ENCODE measurements around the gene LIMCH1.

The LIMCH1 gene

DNA sequence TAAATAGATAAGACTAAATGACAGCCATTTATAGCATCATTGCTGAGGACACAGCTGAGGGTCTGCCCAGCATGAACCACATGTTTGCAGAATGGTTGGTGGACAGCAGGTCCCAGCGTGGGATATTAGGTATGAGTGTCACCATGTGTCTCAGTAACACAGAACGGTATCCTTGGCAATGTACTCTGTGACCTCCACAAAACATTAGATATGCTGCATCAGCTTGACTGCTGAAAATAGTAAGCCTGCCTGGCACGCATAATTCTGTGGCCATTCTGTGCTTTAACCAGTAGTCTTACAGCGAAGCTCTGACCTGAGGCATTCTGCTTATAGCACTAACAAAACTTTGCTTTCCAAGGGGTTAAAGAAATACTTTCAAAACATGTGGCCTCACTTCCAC, 32.0 kb downstream of the LIMCH1 start:
- DNase-seq, result no peak

DNA sequence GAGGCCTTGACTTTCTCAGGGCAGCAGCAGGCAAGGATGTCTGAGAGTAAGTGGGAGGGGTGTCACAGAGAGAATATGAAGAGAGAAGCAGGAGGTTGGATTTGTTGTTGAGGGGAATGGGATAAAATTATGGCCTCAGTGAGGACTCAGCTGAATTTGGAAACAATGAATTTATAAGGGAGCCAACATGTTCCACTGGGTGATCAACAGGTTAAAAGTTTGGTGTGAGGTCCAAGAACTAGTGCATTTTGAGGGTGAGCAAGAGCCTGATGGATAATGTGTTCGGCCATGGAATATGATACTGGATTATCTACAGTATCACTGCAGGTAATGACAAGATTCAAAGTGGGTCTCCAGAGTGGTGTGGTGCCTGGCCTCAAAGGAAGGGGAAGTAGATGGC, 33.5 kb downstream of the LIMCH1 start:
- no peak for DNase-seq

DNA sequence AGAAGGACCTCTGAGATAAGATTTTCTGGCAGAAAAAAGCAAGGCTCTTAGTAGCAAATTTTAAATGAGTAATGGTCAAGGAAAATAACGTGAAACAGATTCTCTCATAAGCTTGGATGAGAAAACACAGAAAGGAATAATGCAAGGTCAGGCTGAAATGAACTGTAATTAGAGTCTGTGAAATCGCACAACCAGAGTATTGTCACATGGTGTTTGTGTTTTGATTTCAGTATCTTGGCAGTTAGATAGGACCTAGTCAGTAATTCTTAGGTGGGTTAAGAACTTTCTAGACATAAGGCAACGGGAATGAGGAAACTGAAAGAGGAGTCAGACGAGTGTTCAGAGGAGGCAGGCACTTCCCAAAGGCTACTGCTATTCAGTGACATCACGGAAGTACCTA, 34.6 kb downstream of the LIMCH1 start:
- DNase-seq, result no peak

DNA sequence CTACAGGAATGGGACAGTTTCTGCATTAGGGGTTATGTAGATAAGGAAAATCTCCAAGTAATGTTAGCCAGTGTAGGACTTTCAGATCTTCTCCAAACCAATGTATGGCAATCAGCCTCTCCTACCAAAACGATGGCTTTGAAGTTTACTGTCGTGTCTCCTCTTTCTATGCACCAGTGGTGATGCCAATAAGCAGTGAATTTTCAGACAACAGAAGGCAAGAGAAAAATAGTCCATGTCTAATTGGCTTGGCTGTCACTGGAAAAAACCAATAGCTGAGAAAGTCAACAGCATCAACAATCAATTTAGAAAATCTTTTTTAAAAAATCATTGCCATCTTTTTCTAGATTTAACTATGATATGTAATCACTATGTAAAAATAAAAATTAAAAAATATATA, 35.0 kb downstream of the LIMCH1 start:
- DNase-seq, result peak; percentile 9

DNA sequence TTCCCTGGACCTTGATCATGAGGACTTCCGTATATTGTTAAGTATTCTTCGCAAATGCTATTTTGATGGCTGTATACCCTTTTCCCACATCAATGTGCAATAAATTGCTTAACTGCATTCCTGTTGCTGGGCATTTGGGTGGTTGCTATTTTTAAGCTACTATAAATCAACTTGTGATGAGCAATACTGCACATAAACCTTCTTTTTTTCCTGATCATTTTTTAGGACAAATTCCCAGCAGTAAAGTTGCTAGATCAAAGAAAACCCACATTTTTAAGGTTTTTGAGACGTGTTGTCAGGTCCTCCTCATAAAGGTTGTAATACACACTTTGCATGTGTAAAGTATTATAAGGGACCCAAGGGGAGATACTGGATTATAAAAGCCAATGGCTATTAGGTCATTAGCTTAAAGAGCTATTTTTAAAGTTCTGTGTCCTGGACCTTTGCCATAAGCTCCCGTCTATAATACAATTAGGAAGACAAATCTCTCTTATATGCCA, 35.6 kb downstream of the LIMCH1 start:
- DNase-seq, result peak; percentile 29

DNA sequence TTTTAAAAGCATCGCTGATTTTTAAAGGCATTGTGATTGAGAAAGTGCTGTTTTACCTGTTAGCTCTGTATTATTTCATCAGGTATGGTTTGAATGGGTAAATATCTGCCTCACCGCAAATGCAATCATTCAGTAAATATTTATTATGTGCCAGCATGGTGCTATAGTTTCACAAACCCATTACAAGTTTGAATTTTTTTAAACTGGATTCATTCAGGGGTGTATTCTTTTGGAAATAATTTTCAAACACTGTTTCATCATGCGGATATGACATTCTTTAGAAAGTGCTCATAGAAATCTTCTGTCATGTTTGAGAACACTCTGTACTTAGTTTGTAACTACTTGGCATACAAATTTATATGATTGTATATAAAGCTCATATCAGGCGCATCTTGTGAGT, 37.2 kb downstream of the LIMCH1 start:
- DNase-seq, result no peak

DNA sequence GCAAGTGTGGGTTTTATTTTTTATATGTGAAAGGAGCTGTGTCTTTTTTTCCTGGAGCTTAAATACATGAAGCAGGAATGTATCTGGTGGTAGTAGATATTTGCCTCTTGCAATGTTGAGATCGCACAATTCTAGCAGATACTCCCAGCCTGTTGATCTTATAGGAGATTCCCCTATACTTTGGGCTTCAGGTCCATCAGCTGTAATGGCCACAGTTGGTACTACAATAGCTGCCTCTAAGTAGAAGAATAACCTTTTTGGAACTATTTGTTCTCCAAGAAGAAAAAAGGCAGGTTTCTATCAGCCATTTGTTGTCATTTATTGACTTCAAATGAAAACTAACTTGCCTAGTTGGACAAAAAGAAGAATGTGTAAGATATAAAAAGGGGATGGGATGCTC, 37.7 kb downstream of the LIMCH1 start:
- no peak for DNase-seq

DNA sequence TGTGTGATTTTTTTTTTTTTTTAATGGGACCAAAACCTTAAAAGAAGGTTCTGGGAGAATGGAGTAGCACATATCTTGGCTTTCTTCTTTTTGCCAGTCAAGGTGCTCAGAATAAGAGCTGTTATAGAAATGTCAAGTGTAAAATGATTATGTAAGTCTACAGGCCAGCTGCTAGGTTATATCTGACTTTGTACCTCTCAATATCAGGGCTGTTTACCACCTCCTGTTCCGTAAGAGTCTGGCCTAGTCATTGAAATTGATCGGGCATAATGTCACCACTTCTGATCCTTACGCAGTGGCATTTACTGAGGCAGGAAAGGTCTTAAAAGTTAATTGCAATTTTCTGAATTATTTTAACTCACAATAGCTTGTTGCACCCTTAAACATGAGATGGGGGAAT, 41.1 kb downstream of the LIMCH1 start:
- DNase-seq, result no peak

DNA sequence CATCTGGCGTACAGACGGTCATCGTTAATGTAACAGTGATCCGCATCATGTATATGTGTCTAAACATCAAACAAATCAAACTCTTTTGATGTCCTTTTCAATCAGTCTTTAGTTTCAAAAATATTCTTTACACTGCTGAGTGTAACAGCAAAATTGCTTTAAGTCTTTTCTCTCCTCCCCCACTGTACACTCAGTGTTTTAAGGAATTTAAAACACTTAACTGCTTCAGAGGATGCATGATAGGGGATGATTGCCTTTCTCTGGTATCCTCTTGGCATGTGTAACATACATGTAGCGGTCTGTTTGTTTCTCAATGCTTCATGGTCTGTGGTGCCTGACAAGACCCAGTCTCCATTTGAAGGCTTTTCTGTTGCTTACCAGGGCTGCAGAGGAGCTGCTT, 41.6 kb downstream of the LIMCH1 start:
- DNase-seq, result no peak

DNA sequence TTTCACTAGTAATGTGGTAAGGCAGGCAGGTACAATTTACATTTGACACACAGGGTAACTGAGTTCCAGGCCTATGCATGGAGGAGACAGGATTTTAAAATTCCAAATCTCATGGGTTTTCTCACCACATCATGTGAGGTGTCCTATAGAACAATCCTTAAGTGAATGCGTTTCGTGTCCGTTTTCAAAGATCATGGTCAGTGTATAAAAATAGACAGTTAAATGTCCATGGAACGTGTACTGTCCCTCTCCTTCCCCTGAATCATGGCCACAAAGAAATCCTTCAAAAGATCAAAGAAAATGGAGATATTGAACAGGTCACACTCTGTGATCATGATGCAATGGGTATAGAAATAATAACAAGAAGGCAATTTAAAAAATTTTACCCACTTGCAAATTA, 42.0 kb downstream of the LIMCH1 start:
- DNase-seq, result no peak

DNA sequence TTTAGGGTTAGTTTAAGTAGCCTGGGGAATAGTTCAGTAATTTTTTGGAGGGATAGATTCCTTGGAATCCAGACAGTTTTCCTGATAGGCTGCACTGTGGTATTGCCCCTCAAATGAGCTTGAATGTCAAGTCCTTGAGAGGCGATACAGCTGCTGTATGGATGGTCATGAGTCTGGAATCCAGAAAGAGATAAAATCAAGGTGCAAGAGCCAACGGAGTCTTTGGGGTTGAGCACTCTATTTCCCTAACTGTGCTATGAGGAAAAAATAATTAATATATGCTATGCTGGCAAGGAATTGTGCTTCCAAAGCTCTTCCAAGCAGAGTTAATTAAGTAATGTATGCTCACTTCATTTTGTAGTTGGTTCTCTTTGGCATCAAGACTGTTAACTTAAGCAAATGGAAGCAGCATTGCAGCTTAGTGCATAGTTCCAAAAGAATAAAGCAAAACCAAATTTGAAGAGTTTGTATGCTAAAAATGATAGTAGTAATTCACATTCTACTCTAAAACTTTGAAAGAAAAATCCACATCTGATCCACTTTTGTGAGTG, 48.8 kb downstream of the LIMCH1 start:
- no peak for DNase-seq

DNA sequence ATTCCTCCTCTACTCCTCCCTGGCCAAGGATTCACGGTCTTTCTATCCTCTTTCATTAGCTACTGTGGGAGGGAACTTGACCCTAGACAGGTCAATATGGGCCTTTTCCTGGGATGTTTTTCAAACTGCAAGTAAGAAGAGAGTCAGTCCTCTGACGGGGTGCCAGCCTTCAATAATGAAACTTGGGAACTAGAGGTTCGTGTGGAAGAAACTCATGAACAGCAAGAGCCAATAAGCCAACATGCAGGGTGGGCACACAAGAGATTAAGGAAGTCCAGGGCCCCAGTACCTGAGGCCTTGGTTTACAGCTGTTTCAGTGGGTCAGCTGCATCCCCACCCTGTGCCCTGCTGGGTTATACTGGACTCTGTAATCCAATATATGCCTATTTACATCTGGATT, 49.3 kb downstream of the LIMCH1 start:
- no peak for DNase-seq

DNA sequence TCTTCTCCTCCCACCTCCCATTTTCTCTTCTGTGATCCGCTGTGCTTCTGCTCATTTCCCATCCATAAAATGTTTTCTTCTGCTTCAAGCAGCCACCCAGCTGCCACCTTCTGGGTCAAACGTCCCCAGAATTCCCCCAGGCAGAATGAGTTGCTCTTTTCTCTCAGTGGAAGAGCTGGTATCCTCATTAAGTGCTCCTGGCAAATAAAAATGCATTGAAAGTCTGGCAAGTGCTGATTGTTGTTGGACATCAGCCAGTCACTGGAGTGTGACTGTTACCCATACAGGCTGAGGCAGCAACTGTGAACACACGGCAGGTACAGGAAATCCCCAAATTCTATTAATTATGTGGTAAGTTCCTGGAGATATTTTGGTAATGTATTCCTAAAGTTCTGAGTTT, 52.6 kb downstream of the LIMCH1 start:
- DNase-seq, result peak; percentile 90

DNA sequence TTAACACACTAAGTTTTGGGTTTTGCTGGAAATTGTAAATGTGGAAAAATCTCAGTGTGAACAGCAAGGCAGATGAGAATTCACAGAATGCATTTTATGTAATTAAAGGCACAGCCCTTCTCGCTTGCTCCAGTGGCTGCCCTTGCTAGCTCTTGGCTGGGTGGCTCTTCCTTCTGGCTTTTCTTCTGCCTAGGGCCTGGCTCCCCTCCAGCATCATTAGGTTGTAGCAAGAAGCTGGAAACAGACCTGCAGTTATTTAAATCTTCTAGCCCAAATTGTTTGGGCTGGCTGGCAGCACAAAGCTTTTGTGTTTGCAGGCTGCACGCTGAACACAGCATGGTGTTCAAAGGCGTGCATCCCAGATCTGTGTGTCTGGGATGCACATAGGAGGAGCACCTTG, 56.5 kb downstream of the LIMCH1 start:
- no peak for DNase-seq

DNA sequence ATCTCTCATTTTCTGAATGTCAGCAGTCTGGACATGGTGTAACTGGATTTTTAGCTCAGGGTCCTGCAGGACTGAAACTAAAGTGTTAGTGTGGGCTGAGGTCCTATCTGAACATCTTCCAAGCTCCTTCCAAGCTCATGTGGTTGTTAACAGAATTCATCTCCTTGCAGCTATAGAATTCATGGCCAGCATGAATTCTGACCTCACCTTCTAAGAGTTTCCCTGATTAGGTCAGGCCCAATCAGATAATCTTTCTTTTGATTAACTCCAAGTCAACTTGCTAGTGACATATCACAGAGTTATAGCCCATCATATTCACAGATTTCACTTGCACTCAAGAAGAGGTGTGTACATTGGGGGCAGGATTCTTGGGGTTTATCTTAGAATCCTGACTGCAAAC, 59.5 kb downstream of the LIMCH1 start:
- DNase-seq, result no peak

DNA sequence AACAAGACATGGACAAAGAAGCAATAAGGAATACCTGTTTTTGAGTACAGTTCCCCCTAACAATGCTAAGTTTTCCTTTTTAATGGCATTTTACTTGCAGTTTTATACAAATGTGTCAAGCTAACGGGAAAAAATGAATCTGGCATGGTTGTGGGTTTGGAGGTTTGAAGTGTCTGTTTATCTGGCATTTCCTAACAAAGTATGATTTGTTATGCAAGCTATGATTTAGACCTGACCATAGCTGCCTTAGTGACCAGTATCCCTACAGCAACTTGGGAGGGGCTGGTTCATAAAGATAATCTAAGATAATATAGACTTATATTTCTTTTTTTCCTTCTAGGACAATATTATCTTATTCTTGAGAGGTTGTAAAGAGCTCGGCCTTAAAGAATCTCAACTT, 60.6 kb downstream of the LIMCH1 start:
- DNase-seq, result no peak

DNA sequence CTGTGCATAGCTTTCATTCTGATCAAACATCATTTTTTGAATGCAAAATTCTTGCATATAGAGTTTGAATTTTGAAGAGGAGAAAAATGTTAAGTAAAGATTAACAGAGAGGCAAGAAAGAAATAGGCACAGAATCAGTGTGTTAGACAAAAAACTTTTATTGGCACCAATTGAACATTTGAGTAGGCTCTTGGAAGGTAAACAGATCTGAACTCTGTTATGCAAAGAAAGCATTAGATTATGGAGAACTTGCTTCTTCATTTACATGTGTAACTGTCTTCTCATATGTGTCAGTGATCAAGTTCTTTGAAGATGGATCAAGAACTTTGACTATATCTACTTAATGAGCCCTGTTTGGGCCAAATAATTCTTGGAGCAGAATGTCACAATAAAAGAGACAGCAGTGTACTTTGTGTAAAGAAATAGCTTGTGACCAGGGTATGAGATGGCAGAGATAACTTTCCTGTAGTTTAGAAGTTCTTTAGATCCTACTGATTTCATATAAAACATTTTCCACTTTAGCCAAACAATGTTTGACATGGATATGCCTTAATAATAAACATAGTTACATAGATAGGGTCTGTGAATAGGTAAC, 61.3 kb downstream of the LIMCH1 start:
- no peak for DNase-seq

DNA sequence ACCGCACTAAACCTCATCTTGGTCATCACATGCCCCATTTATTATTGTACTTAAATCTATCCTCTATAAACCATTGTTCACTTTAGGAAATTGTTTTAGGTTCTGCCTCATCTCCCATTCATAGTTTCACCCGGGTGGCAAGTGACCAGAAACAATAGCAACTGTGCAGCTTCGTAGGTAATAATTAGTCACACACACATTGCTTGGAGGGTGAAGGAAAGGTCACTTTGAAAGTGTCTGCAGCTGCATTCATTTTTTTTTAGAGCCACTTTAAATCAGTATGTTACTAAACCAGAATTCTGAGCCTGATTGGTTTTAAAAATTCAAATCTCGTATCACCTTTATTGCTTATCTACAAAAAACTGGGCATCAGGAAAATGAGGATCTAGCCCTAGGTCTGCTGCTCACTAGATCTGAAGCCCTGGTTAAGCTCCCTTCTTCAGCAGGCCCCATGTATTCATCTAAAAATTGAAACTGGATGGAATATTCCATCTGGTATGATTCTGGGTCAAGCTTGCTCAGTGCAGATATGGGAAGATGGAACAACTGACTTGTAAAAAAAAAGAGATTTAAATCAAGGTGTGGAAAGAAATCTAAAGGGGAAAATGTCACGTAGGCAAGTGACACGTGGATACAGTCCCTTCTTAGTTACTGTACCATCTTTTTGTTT, 62.4 kb downstream of the LIMCH1 start:
- DNase-seq, result no peak

DNA sequence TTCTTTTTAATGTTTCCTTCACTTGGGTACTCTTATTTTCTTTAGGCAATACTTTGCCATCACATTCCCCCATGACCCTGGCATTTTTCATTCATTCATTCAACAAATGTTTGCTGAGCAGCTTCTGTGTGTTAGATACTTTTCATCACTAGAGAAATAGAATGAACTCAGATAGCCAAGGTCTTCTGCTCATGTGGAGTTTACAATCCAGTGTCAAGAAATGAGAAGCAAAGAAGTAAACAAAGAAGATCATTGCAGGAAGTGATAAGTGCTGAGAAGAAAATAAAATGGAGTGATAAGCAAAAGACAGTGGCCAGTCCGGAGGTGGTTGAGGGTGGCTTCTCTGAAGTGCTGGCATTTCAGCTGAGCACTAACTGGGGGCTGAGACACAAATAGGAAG, 63.1 kb downstream of the LIMCH1 start:
- DNase-seq, result no peak

DNA sequence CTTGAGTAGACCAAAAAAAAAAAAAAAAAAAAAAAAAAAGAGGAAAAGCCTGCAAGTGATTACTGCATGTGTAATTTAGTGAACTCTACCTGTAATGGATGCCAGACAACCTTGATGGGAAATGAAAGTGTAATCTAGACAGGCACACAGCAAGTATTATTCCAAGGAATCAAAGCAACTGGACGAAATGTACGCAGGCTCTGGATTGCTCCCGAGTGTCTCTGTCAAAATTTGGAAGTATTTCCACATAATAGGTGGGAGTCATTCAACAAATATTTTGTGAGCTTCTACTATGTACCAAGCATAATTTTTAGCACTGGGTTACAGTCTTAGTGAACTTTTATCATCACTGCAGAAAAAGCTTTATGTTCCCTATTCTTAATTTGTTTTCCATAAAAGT, 64.2 kb downstream of the LIMCH1 start:
- DNase-seq, result no peak

DNA sequence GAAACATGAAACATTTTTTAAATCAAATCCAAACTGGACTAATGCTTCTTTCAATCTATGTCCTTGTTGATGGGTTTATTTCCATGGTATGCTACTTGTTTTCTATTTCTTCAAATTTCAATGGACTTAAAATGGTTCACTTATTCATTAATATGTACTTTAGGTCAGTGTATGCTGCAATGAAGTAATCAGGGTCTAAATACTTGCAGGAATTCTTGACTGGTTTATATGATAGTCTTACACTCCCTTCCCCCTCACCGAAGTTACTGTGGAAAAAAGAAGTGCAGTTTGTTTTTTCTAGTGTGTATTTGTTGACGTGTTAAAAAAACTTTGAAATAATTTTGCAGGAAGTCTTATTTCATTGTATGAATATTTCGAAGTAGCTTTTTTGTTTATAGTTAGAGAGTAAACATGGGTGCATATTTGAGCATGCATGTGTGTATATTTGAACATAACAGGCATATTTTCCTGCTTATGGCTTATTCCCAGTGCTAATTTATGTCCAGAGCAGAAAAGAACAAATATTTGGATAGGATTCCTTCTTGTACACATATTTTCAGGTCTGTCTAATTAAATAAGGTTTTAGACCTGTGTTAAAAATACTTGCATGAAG, 65.0 kb downstream of the LIMCH1 start:
- DNase-seq, result no peak

DNA sequence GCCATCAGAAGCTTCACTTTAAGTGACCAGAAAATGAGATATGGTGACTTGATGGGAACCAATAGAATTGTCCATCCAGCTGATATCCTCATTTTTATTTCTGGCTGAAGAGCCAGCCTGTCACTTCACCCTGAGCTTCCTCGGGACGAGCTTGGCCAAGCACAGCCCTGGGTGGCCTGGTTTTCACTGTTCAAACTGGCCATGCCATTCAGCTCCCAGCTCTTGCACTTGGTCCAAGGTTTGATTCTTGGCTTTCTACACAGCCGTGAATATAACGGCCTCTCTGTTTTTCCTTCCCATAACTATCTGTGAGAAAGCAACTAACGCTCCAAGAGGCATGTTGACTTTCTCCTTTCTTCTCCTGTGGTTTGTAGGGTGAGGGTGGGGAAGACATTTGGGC, 71.9 kb downstream of the LIMCH1 start:
- DNase-seq, result no peak

DNA sequence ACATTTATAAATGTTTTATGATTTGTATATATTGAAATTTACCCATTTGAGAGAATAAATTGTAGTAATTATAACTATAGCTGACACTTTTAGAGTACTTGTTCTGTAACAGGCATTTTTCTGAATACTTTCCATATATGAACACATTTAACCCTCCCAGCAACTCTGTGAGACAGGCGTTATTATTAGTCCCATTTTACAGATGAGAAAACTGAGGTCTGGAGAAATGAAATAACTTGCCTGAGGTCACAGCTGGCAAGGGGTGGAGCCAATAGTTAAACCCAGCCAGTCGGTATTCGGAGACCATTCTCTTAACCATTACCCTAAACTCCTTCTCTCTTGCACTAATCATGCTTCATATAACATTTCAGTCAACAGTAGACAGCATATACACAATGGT, 72.5 kb downstream of the LIMCH1 start:
- DNase-seq, result no peak

DNA sequence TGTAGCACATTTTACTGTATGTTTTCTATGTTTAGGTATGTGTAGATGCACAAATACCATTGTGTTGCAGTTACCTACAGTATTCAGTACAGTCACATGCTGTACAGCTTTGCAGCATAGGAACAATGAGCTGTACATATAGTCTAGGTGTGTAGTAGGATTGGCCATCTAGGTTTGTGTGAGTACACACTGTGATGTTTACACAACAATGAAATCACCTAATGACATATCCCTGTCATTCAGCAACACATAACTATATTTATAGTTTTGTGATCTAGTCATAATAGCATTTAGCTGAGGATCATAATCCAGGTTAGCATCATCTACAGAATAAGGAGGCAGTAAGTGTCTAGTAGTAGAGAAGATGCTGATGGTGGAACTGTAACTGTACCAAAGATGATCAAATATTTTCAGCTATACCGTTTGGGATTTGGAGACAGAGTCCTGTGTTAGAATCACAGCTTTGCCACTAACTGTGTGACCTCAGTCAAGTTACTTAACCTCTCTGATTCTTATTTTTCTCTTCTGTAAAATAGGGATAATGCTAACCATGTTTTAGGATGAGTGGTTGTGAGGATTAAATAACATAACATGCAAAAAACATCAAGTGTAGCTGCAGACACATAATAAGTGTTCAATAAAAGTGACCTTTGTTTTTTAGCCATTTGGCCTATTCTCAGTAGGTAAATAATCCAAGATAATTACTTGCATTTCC, 73.3 kb downstream of the LIMCH1 start:
- DNase-seq, result no peak
